ENCODE measurements around the gene CEP170.

- no peak for TF ChIP-seq CTCF (IDR thresholded peaks at IDR 0.05)
- TF ChIP-seq POLR2A (IDR thresholded peaks at IDR 0.05), result no peak
Observed at GRCh38 chr1:243255791-243256512, 871 bp upstream of the CEP170 start, which contains the start of gene SDCCAG8.

Measured in testis (tissue), 2 donors.